Activated CD4-positive, alpha-beta T cell treated with anti-CD3 and anti-CD28 coated beads for 36 hours (primary cell): ENCODE results near the gene KRTAP5-7. TPM values are rescaled to one million over a fixed set of nuclear protein-coding genes. Genes with fewer than 3 reads are reported as not detected.
"Not testable (repeated sequence)": the region's sequence is repeated elsewhere in the genome, so short reads cannot be mapped to it uniquely, and the experiment has no call there.

ENCODE experiments used
- ATAC-seq: fragments of 200-7000 bp; cut with Tn5 transposase; one replicate; pipeline ENCODE4 v1.10.0; 2021; ENCODE audit warnings: mild to moderate bottlenecking, moderate library complexity
- CTCF ChIA-PET: fragments of 350-600 bp; sonication (Branson Sonifier 250); formaldehyde crosslinking; loops from one replicate; lab custom pipeline; 2021; ENCODE audit warnings: antibody characterized with exemption; lab: Charles Lee
- POLR2A ChIA-PET: fragments of 350-600 bp; sonication (Branson Sonifier 250); formaldehyde crosslinking; loops from one replicate; lab custom pipeline; 2021; ENCODE audit warnings: antibody characterized with exemption, inconsistent platforms; lab: Charles Lee
- DNase-seq: peaks from one replicate; pipeline ENCODE4 v3.0.0-alpha.2; 2020
- H3K27ac Mint-ChIP-seq: one replicate; pipeline ENCODE4 v1.8.0; 2021; ENCODE audit warnings: mixed read lengths
- H3K27me3 Mint-ChIP-seq: one replicate; pipeline ENCODE4 v1.8.0; 2021; ENCODE audit warnings: mixed read lengths
- H3K36me3 Mint-ChIP-seq: one replicate; pipeline ENCODE4 v1.8.0; 2021; ENCODE audit warnings: low read depth, mixed read lengths
- H3K4me1 Mint-ChIP-seq: one replicate; pipeline ENCODE4 v1.8.0; 2021; ENCODE audit warnings: mixed read lengths
- H3K4me3 Mint-ChIP-seq: one replicate; pipeline ENCODE4 v1.8.0; 2021; ENCODE audit warnings: mild to moderate bottlenecking, moderate library complexity, mixed read lengths
- H3K9me3 Mint-ChIP-seq: one replicate; pipeline ENCODE4 v1.8.0; 2021; ENCODE audit warnings: low read depth, mixed read lengths
- intact Hi-C, 2 experiments: fragments of 100-400 bp; cut with DNase I in 1 of 2; cut with micrococcal nuclease in 1 of 2; formaldehyde crosslinking; loops; one replicate each; pipeline versions ENCODE4 v1.14.2 to v1.15.1; 2022 to 2024; cut with DNase I, micrococcal nuclease
- total RNA-seq, 2 experiments: library from RNA; stranded (reverse); gene quantifications; one replicate each; pipeline ENCODE4 v1.2.3, GENCODE V29; 2021

Gene KRTAP5-7
- total RNA-seq, 2 experiments from 2014 or later: 0.16 TPM; not detected in 1

GRCh38 chr11:71567633-71568032 is 40.6 kb downstream of the KRTAP5-7 start:
- H3K4me3 Mint-ChIP-seq, H3K36me3 Mint-ChIP-seq, CTCF ChIA-PET, DNase-seq, POLR2A ChIA-PET, H3K27ac Mint-ChIP-seq, H3K4me1 Mint-ChIP-seq, ATAC-seq, H3K9me3 Mint-ChIP-seq: not testable (repeated sequence)
- peaks cover 35% of the 10 kb centered on the region for H3K27me3 Mint-ChIP-seq
- intact Hi-C loops: loop anchor here in 1 of 2 experiments (1.0 kb wide), 1 partner anchor 11 kb away; no protein-coding TSS in a partner anchor

- intact Hi-C loops: loop anchor here in 1 of 2 experiments (1.0 kb wide), 1 partner anchor 9 kb away; no protein-coding TSS in a partner anchor
- ChIA-PET CTCF (no interaction called here), POLR2A (no interaction called here)
- Mint-ChIP-seq H3K9me3 (no peaks in the 10 kb centered on the region), H3K36me3 (no peaks in the 10 kb centered on the region), H3K27ac (no peak overlapping the region), H3K4me3 (no peak overlapping the region), H3K27me3 (peaks cover 27% of the 10 kb centered on the region), H3K4me1 (no peaks in the 10 kb centered on the region)
- no peak for DNase-seq
- no peak for ATAC-seq
These were observed 41.8 kb downstream of the KRTAP5-7 start for GRCh38 chr11:71568704-71569349.

DNA sequence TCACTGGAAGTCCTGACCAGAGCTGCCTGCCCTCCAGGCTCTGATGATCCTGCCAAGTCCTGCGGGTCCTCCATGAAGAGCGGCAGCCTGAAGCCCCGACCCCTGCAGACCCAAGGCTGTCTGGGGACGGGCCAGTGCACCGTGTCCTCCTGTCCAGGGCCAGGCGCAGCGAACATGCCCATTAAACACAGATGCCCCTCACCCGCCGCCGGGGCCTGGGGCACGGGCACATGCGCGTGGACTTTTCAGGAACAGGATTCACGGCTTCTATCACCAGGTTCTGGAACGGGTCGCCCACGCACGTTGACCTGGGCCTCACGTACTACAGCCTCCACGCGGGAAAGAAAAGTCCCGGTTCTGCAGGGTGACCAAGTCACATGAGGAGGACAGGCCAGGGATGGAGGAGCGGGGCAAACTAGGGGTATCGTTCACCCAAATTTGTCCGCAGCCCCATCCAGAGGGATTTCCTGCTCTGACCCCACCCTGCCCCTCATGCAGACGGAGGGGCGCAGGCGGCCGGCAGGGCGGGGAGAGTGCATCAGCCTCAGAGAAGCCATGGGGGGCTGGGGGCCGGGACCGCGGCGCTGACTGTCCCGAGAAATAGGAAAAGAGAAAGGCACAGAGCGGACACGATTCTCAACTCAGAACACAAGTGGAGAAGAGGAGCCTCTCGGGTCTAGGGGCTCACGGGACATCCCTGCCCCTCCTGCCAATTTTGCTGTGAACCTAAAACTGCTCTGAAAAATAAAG is 44.2 kb downstream of the KRTAP5-7 start:
- peaks cover 21% of the 10 kb centered on the region for H3K27me3 Mint-ChIP-seq
- POLR2A ChIA-PET, DNase-seq, H3K9me3 Mint-ChIP-seq, intact Hi-C loops, ATAC-seq, H3K4me3 Mint-ChIP-seq, H3K27ac Mint-ChIP-seq, H3K36me3 Mint-ChIP-seq, H3K4me1 Mint-ChIP-seq: not testable (repeated sequence)
- CTCF ChIA-PET: interaction anchor here (0.6 kb wide), 1 partner anchor 21 kb away, joined by 4 read pairs; no protein-coding TSS in a partner anchor

- H3K36me3 Mint-ChIP-seq: no peaks in the 10 kb centered on the region
- no peak overlapping the region for H3K27ac Mint-ChIP-seq
- no peak overlapping the region for H3K4me3 Mint-ChIP-seq
These were observed 45.7 kb downstream of the KRTAP5-7 start for GRCh38 chr11:71572811-71573210.

DNA sequence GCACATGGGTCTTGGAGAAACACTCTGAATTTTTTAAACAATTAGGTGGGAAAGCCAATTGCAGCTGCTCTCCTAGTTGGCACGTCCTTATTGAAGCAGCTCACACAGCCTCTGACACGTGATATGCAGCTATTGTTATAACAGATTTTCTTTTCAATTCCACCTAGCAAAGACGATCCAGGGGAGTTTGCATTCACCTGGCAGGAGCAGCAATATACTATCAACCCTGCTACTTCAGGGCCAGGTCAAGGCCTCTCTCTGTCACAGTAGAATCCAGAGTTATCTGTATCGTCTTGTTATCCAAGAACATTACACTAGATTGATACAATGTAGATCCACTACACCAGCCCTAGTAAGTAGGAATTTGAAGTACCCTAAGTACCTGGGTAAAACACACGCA is 47.4 kb downstream of the KRTAP5-7 start:
- no peaks in the 10 kb centered on the region for H3K9me3 Mint-ChIP-seq
- no peak overlapping the region for H3K4me3 Mint-ChIP-seq
- ChIA-PET POLR2A (no interaction called here), CTCF (interaction anchor here (0.9 kb wide), 1 partner anchor 22 kb away, joined by 3 read pairs; no protein-coding TSS in a partner anchor)
- no peaks in the 10 kb centered on the region for H3K4me1 Mint-ChIP-seq
- DNase-seq (no peak), ATAC-seq (no peak)
- no peak overlapping the region for H3K27ac Mint-ChIP-seq
- peaks cover 10% of the 10 kb centered on the region for H3K27me3 Mint-ChIP-seq
- no peaks in the 10 kb centered on the region for H3K36me3 Mint-ChIP-seq
- intact Hi-C loops: no loop called here

More at GRCh38 chr11:71572811-71573210, 45.7 kb downstream of the KRTAP5-7 start:
- no peak for ATAC-seq
- Mint-ChIP-seq H3K4me1 (no peaks in the 10 kb centered on the region), H3K9me3 (no peaks in the 10 kb centered on the region), H3K27me3 (peaks cover 12% of the 10 kb centered on the region)
- intact Hi-C loops: no loop called here
- DNase-seq: no peak
- ChIA-PET CTCF (no interaction called here), POLR2A (no interaction called here)

DNA sequence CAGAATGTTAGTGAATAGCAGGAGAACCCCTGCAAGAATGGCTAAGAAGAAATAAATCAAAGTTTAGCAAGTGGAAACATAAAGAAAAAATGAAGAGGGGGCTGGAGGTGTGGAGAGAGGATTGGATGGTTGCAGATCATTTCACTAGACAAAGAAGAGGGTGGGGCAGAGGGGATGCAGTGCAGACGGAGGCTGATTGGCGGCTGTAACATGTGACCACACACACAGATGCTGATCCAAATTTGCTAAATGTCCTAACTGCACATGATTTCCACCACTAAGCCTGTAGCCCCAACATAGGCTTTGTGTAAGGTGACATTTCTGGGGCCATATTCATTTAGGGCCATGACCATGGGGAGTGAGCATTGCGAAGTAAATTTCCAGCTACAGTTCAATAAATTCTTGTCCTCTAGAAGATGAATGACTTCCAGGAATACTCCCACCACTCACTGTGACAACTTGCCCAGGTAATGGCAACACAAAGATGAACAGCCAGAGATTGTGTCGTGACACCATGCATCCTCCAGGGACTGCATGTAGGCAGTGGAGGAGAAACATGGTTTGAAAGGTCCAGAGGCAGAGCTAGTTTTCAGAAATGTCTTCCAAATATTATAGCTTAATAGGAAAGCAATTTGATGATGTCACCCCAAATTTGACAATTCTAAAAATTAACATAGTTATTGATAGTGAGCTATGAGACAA is 48.8 kb downstream of the KRTAP5-7 start:
- H3K4me3 Mint-ChIP-seq: no peak overlapping the region
- peaks cover 9% of the 10 kb centered on the region for H3K27me3 Mint-ChIP-seq
- no peak overlapping the region for H3K27ac Mint-ChIP-seq
- DNase-seq: no peak
- peaks cover 2% of the 10 kb centered on the region for H3K4me1 Mint-ChIP-seq
- POLR2A ChIA-PET: no interaction called here
- H3K9me3 Mint-ChIP-seq: no peaks in the 10 kb centered on the region
- intact Hi-C loops: no loop called here
- ATAC-seq: no peak
- CTCF ChIA-PET: no interaction called here
- H3K36me3 Mint-ChIP-seq: no peaks in the 10 kb centered on the region

DNA sequence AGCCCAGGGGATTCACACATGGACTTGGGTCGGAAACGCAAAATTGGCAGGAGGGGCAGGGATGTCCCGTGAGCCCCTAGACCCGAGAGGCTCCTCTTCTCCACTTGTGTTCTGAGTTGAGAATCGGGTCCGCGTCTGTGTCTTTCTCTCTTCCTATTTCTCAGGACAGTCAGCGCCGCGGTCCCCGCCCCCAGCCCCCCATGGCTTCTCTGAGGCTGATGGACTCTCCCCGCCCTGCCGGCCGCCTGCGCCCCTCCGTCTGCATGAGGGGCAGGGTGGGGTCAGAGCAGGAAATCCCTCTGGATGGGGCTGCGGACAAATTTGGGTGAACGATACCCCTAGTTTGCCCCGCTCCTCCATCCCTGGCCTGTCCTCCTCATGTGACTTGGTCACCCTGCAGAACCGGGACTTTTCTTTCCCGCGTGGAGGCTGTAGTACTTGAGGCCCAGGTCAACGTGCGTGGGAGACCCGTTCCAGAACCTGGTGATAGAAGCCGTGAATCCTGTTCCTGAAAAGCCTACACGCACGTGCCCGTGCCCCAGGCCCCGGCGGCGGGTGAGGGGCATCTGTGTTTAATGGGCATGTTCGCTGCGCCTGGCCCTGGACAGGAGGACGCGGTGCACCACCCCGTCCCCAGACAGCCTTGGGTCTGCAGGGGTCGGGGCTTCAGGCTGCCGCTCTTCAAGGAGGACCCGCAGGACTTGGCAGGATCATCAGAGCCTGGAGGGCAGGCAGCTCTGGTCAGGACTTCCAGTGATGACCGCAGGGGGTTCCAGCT is 49.8 kb downstream of the KRTAP5-7 start:
- POLR2A ChIA-PET, ATAC-seq, intact Hi-C loops, H3K4me1 Mint-ChIP-seq, H3K9me3 Mint-ChIP-seq, H3K27ac Mint-ChIP-seq, H3K36me3 Mint-ChIP-seq, H3K4me3 Mint-ChIP-seq, CTCF ChIA-PET, DNase-seq: not testable (repeated sequence)
- H3K27me3 Mint-ChIP-seq: peaks cover 19% of the 10 kb centered on the region

- Mint-ChIP-seq H3K4me1 (peaks cover 2% of the 10 kb centered on the region), H3K4me3 (no peak overlapping the region), H3K27ac (no peak overlapping the region), H3K9me3 (no peaks in the 10 kb centered on the region), H3K27me3 (peaks cover 22% of the 10 kb centered on the region), H3K36me3 (no peaks in the 10 kb centered on the region)
- DNase-seq (no peak), ATAC-seq (no peak)
- intact Hi-C loops: loop anchor here in 1 of 2 experiments (1.0 kb wide), 1 partner anchor 9 kb away; no protein-coding TSS in a partner anchor
- CTCF ChIA-PET: no interaction called here
- POLR2A ChIA-PET: no interaction called here
These were observed 50.5 kb downstream of the KRTAP5-7 start for GRCh38 chr11:71577469-71578004.

Other genes starting within 250 kb of the KRTAP5-7 start
- gene DHCR7, start 78.9 kb upstream of the KRTAP5-7 start, total RNA-seq: 10 to 100 TPM; 57.3 to 64.0 TPM
- gene NADSYN1, start 74.1 kb upstream of the KRTAP5-7 start, total RNA-seq: 10 to 100 TPM; 79.4 to 88.8 TPM
- gene KRTAP5-8, start 10.8 kb downstream of the KRTAP5-7 start, total RNA-seq: not detected
- gene KRTAP5-9, start 21.2 kb downstream of the KRTAP5-7 start, total RNA-seq: under 1 TPM in 1 of 2 experiments, not detected in 1; 0.21 TPM
- not detected for gene KRTAP5-10, start 38.3 kb downstream of the KRTAP5-7 start, total RNA-seq
- gene KRTAP5-11, start 55.6 kb downstream of the KRTAP5-7 start, total RNA-seq: not detected